Neural cell (in vitro differentiated cells): ENCODE results near the gene CD4.

Experiments
- RAD21 ChIP-seq: fragments of 450-650 bp; conservative IDR thresholded peaks from 2 replicates; pipeline ENCODE4 v1.6.1; 2014; ENCODE audit warnings: antibody characterized with exemption, mild to moderate bottlenecking, moderate library complexity
- SMC3 ChIP-seq: fragments of 450-650 bp; conservative IDR thresholded peaks from 2 replicates; pipeline ENCODE4 v1.6.1; 2014; ENCODE audit warnings: antibody characterized with exemption, mild to moderate bottlenecking, moderate library complexity; ENCODE audit not compliant: poor library complexity
- TF ChIP-seq, protein P1 (sequence below): fragments of 450-650 bp; IDR thresholded peaks from 2 replicates; pipeline ENCODE4 v1.5.1; 2014; ENCODE audit warnings: antibody characterized with exemption, mild to moderate bottlenecking, moderate library complexity; ENCODE audit not compliant: poor library complexity, severe bottlenecking
- TF ChIP-seq, protein P2 (sequence below): IDR thresholded peaks from 2 replicates; pipeline ENCODE4 v1.6.1; 2012; ENCODE audit warnings: borderline replicate concordance

DNA sequence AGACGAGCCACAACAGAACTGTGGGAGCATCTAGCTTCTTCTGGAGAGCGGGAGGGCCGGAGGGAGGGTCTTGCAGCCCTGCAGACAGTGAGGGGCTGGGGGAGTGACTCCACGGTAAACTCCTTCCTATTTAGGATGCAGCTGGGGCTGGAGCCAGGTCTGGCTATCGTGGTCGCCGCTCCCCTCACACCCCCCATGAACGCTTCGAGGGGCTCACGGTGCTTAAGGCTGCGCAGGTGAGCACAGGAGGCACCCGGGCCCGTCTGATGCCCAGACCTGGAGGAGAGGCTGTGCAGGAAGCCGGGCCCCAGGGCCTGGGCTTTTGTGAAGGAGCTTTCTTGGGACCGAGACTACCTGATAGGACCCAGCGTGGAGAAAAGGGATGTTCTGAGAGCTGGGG, 47.5 kb downstream of the CD4 start:
- TF ChIP-seq, protein P1, sequence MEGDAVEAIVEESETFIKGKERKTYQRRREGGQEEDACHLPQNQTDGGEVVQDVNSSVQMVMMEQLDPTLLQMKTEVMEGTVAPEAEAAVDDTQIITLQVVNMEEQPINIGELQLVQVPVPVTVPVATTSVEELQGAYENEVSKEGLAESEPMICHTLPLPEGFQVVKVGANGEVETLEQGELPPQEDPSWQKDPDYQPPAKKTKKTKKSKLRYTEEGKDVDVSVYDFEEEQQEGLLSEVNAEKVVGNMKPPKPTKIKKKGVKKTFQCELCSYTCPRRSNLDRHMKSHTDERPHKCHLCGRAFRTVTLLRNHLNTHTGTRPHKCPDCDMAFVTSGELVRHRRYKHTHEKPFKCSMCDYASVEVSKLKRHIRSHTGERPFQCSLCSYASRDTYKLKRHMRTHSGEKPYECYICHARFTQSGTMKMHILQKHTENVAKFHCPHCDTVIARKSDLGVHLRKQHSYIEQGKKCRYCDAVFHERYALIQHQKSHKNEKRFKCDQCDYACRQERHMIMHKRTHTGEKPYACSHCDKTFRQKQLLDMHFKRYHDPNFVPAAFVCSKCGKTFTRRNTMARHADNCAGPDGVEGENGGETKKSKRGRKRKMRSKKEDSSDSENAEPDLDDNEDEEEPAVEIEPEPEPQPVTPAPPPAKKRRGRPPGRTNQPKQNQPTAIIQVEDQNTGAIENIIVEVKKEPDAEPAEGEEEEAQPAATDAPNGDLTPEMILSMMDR, result no peak
- TF ChIP-seq, protein P2, sequence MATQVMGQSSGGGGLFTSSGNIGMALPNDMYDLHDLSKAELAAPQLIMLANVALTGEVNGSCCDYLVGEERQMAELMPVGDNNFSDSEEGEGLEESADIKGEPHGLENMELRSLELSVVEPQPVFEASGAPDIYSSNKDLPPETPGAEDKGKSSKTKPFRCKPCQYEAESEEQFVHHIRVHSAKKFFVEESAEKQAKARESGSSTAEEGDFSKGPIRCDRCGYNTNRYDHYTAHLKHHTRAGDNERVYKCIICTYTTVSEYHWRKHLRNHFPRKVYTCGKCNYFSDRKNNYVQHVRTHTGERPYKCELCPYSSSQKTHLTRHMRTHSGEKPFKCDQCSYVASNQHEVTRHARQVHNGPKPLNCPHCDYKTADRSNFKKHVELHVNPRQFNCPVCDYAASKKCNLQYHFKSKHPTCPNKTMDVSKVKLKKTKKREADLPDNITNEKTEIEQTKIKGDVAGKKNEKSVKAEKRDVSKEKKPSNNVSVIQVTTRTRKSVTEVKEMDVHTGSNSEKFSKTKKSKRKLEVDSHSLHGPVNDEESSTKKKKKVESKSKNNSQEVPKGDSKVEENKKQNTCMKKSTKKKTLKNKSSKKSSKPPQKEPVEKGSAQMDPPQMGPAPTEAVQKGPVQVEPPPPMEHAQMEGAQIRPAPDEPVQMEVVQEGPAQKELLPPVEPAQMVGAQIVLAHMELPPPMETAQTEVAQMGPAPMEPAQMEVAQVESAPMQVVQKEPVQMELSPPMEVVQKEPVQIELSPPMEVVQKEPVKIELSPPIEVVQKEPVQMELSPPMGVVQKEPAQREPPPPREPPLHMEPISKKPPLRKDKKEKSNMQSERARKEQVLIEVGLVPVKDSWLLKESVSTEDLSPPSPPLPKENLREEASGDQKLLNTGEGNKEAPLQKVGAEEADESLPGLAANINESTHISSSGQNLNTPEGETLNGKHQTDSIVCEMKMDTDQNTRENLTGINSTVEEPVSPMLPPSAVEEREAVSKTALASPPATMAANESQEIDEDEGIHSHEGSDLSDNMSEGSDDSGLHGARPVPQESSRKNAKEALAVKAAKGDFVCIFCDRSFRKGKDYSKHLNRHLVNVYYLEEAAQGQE, result no peak
- TF ChIP-seq RAD21 (no peak), SMC3 (no peak)
